Esophagus muscularis mucosa (tissue), 3 donors: ENCODE results near the gene SUPV3L1.

Experiments used
- CTCF ChIP-seq, 3 experiments: fragments of 200-600 bp in 2 of 3; fragments of 450-650 bp in 1 of 3; sonication (generic) in 2 of 3; IDR thresholded peaks; one replicate each; pipeline ENCODE4 v1.5.1; 2017 to 2019; ENCODE audit warnings: antibody characterized with exemption in 3 of 3, mild to moderate bottlenecking in 2 of 3, moderate library complexity in 1 of 3
- POLR2A ChIP-seq: fragments of 450-650 bp; IDR thresholded peaks from one replicate; pipeline ENCODE4 v1.6.1; 2017; ENCODE audit warnings: antibody characterized with exemption, moderate library complexity, mild to moderate bottlenecking, low read depth
- POLR2AphosphoS5 ChIP-seq, 2 donors: sonication (generic); formaldehyde crosslinking; IDR thresholded peaks; one replicate each; pipeline ENCODE4 v1.6.1; 2017; ENCODE audit warnings: antibody characterized with exemption in 2 of 2

GRCh38 chr10:69181433-69181832 is 1.4 kb downstream of the SUPV3L1 start:
- no peak for TF ChIP-seq CTCF (IDR thresholded peaks at IDR 0.05)
- TF ChIP-seq POLR2AphosphoS5 (IDR thresholded peaks at IDR 0.05): no peak
- no peak for TF ChIP-seq POLR2A
